Stimulated activated CD8-positive, alpha-beta memory T cell treated with anti-CD3 and anti-CD28 coated beads, Interleukin-4, amount 100 ng/mL, for 48 hours (primary cell): ENCODE results near the gene ZDHHC11B.
A peak's percentile ranks its signal among the peaks of the same experiment; 100 is the strongest.
"Not testable (repeated sequence)": the region's sequence is repeated elsewhere in the genome, so short reads cannot be mapped to it uniquely, and the experiment has no call there.

ENCODE experiments used
- DNase-seq: peaks from one replicate; pipeline ENCODE4 v3.0.0-alpha.2; 2020

Gene ZDHHC11B

DNA sequence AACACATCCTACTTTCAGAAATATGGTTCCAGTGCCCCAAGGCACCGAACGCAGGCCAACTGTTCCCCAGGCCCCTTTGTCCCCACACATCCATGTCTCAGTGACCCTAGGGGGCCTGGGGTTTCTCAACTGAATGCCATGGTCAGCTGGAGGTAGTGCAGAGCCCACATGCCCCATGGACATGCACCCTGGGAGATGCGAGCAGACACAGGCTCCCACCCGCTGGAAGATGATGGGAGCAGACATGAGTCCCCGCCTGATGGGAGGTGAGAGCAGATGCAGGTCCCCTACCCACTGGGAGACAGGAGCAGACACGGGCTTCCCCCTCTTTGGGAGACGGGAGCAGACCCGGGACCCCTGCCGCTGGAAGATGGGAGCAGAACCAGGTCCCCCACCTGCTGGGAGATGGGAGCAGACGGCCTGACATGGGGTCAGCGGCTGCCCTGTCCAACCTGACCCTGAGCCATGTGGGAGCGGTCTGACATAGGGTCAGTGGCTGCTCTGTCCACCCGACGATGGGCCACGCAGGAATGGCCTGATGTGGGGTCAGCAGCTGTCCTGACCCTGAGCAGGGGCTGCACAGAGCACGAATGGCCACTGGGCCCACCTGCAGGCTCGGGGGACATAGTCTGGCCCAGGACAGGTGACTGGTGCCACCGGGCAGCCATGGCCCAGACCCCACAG lies 18.4 kb downstream of the ZDHHC11B start:
- DNase-seq, result no peak

DNA sequence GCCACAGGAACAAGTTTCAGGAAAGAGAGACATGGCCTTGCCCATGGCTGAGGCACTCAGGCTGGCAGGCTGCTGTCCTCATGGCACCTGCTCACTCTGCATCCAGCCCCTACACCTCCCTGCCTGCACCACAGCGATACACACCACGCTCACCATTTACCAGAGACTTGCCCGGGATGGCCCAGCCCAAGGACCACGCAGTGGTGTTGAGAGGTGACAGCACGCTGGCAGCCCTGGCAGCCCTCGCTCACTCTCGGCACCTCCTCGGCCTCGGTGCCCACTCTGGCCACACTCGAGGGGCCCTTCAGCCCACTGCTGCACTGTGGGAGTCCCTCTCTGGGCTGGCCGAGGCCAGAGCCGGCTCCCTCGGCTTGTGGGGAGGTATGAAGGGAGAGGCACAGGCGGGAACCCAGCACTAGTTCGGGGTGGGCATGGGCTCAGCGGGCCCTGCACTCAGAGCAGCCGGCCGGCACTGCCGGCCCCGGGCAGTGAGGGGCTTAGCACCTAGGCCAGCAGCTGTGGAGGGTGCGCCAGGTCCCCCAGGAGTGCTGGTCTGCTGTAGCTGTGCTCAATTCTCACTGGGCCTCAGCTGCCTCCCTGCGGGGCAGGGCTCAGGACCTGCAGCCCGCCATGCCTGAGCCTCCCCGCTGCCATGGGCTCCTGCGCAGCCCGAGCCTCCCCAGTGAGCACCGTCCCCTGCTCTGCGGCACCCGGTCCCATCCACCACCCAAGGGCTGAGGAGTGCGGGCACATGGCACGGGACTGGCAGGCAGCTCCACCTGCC lies 20.3 kb downstream of the ZDHHC11B start:
- DNase-seq, result no peak

- DNase-seq, result no peak
These were observed 21.1 kb downstream of the ZDHHC11B start for GRCh38 chr5:763397-763796.

DNA sequence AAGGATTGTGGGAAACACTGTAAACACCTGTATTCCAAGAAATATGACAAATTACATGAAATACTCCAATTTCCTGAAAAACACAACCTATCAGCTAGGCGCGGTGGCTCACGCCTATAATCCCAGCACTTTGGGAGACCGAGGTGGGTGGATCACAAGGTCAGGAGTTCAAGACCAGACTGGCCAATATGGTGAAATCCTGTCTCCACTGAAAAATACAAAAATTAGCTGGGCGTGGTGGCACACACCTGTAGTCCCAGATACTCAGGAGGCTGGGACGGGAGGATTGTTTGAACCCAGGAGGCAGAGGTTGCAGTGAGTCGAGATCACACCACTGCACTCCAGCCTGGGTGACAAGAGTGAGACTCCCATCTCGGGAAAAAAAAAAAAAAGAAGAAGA lies 21.5 kb downstream of the ZDHHC11B start:
- DNase-seq, result not testable (repeated sequence)

DNA sequence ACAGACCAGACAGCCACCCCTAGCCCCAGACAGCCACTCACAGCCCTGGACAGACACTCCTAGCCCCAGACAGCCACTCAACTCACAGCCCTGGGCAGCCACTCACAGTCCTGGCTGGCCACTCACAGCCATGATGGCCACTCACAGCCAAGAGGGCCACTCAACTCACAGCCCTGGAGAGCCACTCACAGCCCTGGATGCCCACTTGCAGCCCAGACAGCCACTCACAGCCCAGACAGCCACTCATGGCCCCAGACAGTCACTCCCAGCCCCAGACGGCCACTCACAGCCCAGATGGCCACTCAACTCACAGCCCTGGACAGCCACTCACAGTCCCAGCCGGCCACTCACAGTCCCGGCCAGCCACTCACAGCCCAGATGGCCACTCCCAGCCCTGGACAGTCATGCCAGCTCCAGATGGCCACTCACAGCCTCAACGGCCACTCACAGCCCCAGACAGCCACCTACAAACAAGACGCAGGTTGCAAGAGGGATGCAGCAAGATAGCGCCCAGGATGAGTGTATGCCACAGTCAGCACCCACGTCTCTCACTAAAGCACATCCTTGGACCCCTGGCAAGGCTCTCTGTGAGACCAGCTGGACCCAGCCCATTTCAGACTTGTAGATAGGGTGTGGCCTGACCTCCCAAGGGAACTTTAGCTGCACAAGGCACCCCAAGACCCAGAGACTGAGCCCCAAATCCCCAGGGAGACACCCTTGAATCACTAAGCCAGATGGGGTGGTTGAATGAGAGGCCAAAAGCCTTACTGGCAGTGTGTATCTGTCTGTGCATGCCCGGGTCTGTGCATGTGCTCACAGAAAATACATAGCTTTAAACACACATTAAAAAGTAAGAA lies 22.4 kb downstream of the ZDHHC11B start:
- peak; percentile 22 for DNase-seq

GRCh38 chr5:761059-761771 lies 23.3 kb downstream of the ZDHHC11B start:
- peak; percentile 23 for DNase-seq

- peak; percentile 29 for DNase-seq
These were observed 24.0 kb downstream of the ZDHHC11B start for GRCh38 chr5:760363-761058.

DNA sequence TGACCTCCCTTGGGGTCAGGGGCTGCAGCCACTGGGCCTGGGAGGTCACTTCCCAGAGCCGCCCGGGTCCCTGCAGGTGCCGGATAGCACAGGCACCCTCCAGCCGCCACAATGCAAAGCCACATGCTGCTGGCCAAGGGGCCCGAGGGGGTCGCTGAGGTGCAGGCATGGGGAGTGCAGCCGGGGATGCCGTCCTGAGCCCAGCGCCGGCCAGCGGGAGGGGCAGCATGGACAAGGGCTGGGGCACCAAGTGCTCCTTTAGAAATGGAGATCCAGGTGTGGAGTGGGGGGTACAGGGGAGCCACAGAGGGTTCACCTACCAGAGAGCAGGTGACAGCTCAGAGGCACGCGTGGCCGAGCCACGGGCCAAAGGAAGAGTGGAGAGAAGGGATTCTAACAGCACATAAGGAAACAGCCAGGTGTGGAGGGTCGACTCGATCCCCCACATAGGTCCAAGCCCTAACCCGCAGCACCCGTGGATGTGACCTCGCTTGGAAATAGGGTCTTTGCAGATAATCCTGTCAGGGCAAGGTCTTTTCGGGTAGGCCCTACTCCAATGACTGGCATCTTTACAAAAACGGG lies 24.7 kb downstream of the ZDHHC11B start:
- DNase-seq, result no peak

GRCh38 chr5:759111-759751 lies 25.3 kb downstream of the ZDHHC11B start:
- peak; percentile 53 for DNase-seq

- no peak for DNase-seq
These were observed 25.9 kb downstream of the ZDHHC11B start for GRCh38 chr5:758698-759053.

- DNase-seq, result peak; percentile 37
These were observed 26.4 kb downstream of the ZDHHC11B start for GRCh38 chr5:757931-758697.

- DNase-seq, result peak; percentile 25
These were observed 27.1 kb downstream of the ZDHHC11B start for GRCh38 chr5:757346-757930.

DNA sequence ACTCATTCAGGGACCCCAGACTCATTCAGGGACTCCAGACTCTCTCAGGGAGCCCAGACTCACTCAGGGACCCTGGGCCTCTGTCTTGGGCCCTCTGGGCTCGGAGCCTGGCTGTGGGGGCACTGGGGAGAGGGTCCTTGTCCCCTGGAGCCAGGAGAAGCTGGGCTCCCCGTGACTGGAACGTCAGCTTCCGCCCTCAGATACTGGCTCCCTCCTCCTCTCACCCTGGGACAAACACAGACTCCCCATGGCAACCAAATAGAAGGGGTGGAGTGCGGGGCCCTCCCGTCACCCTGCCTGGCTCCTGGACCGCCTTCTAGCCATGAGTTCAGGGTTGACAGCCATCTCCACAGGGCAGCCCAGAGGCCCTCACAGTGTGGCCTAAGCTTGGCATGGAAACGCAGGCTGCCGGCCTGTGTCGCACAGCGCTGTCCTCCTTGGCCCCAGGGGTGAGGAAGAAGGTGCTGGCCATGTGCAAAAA lies 27.6 kb downstream of the ZDHHC11B start:
- DNase-seq, result peak; percentile 21

DNA sequence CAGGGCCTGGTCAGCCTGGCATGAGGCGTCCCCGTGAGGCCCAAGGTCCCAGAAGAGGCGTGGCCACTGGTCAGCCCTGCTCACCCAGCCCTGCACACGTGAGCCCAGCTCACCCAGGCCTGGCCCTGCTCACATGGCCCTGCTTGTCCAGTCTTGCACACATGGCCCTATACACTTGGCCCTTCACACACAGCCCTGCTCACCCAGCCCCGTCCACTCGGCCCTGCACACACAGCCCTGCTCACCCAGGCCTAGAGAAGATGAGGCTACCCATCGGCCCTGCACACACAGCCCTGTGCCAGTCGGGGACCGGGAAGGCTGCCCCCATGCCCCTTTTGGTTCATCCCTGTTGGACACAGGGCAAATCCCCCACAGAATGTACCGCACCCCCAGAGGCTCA lies 28.4 kb downstream of the ZDHHC11B start:
- DNase-seq, result peak; percentile 22

DNA sequence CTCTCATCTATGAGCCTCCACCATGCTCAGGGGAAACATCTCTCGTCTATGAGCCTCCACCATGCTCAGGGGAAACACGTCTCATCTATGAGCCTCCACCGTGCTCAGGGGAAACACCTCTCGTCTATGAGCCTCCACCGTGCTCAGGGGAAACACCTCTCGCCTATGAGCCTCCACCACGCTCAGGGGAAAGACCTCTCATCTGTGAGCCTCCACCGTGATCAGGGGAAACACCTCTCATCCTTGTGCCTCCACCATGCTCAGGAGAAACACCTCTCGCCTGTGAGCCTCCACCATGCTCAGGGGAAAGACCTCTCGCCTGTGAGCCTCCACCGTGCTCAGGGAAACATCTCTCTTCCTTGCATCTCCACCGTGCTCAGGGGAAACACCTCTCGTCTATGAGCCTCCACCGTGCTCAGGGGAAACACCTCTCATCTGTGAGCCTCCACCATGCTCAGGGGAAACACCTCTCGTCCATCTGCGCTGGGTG lies 30.3 kb downstream of the ZDHHC11B start:
- DNase-seq, result peak; percentile 29

GRCh38 chr5:753567-754142 lies 30.9 kb downstream of the ZDHHC11B start:
- DNase-seq, result peak; percentile 22

DNA sequence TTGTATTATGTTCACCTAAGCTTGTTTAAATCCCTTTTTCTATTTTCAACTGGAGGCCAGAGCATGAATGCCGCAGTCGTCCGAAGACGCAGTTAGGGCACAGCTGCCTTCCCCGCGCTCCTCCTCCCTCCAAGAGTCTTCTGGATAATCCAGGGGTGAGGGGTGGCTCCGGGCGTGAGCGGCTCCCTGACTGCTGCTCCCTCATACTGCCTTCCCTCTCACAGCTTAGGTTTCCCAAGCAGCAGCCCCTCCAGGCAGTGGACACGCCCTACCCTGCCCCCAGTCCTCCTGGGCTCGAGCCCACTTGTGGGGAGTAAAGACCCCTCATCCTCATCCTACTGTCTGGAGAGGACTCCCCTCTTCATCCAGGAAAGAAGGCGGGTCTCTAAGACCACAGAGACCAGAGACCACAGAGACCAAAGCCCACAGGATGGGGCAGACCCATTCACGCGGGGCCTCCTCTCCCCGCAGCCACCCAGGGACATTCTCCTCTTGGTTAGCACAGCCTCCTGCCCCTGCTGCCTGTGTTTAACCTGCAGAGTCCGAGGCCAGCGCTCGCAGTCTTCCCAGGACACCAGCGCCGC lies 31.9 kb downstream of the ZDHHC11B start:
- peak; percentile 19 for DNase-seq

GRCh38 chr5:751992-752391 lies 32.5 kb downstream of the ZDHHC11B start:
- DNase-seq, result peak; percentile 21

DNA sequence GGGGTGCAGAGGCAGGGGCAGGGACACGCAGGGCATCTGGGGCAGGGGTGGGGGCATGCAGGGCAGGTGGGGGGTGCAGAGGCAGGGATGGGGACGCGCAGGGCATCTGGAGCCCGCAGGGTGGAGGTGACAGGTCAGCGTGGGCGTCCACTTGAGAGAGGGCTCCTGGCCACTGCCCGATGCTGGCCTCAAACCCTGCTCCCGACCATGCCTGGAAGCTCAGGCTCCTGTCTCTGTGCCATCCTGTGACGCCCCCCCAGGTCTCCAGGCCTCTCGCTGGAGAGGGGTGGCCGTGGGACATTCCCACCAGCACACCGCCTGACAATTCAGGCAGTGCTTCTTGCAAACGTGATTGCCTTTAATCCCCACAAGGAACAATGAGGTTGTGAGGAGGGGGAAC lies 33.0 kb downstream of the ZDHHC11B start:
- peak; percentile 11 for DNase-seq
